CD4-positive, alpha-beta T cell treated with Interleukin-12 subunit alpha and Interleukin-12 subunit beta, for 1 hour (primary cell): Measurements from ENCODE around the gene C14orf180.

Source experiments
- DNase-seq: peaks from one replicate; pipeline ENCODE4 v3.0.0-alpha.2; 2020

The C14orf180 gene

DNA sequence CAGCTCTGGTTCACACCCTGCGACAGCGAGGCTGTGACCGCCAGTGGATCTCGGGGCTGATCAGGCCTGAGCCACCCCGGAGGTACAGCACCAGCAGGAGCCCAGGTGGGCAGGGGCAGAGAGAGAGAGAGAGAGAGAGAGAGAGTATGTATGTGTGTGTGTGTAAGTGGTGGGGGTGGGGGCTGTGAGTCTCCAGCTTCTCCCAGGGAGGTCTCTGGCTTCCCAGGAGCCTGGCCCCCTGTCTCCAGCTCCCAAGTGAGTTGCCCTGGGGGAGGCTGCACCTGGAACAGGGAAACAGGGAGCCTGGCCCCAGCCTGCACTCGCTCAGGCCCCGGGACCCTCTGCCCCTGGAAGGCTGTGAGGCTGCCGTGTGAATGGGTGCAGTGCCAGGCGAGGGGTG lies 2.0 kb downstream of the C14orf180 start:
- no peak for DNase-seq

- no peak for DNase-seq
Observed at GRCh38 chr14:104582005-104582404, 2.4 kb downstream of the C14orf180 start.

- no peak for DNase-seq
Observed at GRCh38 chr14:104582662-104583061, 3.1 kb downstream of the C14orf180 start.

DNA sequence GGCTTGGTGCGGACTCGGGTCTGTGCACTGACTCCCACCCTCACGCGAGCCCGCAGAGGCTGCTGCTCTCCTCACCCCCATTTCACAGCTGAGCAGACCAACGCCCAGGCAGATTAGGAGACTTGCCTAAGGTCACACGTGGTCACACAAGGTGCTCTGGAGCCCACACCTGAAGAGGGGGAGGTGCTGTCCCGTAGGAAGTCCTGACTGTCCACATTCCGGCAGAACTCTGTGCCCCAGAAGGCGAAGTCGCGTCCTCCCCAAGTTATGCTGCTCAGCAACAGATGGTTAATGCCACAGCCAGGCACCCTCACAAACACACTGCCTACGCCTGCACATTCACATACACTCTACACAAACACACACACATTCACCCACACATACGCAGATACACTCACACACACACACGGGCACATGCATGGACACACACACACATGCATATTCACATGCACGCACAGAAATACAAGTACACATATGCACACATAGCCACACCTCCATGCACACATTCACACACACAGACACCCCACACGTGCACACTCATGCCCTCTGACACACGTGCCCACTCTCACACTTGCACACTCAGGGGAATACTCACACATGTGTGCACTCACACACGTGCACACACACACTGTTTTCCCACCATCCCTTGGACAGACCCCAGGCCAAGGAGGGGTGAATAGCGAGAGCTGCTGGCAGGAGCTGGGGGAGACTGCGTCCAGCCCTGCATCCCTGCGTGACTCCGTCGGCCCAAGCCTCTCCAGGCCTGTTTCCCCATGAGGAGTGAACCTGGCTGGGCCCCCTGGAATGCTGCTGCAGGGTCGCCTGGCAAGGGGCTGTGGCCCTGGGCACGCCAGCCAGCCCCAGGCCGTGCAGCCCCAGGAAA lies 4.1 kb downstream of the C14orf180 start:
- DNase-seq = no peak

DNA sequence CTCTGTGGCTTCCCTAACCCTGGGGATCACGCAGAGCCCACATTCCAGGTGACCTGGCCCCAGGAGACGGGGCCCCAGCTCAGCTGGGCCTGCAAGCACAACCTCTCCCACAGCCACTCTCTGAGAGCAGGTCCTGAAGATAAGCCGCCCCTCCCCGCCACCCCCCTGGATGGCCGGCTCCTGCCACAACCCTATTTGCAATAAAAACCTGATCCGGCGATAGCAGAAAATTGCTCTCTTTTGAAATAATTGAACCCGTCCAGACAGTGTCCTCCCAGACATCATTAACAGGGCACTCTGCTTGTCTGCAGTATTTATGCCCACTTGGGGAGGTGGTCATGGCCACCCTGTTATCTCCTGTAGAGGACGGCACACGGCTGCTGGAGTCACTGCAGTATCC lies 5.0 kb downstream of the C14orf180 start:
- no peak for DNase-seq

GRCh38 chr14:104585966-104586697 lies 6.6 kb downstream of the C14orf180 start:
- no peak for DNase-seq

- no peak for DNase-seq
Observed at GRCh38 chr14:104586832-104587620, 7.5 kb downstream of the C14orf180 start.

GRCh38 chr14:104587641-104588040 lies 8.1 kb downstream of the C14orf180 start:
- no peak for DNase-seq

- DNase-seq = no peak
Observed at GRCh38 chr14:104588066-104588857, 8.7 kb downstream of the C14orf180 start.

DNA sequence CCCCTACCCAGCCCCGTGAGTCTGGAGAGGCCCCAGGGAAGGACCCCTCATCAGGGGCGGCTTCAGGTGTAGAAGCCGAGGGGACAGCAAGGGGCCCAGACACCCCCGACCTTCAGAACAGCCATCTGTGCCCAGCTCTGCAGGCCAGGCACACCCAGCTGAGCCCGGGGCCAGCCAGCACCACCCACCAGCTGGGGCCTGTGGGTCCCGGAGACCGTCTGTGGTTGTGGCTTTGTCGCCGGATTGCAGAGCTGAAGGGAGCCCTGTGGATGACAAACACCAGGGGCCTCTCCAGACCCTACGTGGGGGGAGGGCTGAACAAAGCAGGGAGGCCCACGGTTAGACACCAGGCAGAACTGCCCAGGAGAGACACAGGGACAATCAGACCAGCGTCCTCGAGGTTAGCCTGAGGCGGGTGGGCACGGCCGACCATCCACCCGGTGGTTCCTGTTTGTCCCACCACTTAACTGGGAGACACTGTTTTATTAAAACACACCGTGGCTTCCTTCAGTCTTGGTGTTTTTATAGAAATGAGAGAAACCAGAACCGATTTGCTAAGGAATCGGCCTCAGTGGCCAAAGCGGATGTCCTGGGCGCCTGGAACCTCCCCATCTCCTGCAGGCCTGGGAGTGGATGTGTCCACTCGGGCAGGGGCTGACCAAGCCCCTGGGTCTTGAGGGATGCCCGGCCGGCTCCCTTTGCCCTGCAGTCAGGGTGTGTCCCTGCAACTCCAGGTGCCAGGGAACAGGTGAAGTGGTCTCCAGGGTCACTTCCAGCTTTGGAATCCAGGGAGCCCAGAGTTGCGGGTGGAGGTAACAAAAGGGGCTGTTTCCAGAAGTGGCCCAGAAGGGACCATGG lies 10.0 kb downstream of the C14orf180 start:
- no peak for DNase-seq

DNA sequence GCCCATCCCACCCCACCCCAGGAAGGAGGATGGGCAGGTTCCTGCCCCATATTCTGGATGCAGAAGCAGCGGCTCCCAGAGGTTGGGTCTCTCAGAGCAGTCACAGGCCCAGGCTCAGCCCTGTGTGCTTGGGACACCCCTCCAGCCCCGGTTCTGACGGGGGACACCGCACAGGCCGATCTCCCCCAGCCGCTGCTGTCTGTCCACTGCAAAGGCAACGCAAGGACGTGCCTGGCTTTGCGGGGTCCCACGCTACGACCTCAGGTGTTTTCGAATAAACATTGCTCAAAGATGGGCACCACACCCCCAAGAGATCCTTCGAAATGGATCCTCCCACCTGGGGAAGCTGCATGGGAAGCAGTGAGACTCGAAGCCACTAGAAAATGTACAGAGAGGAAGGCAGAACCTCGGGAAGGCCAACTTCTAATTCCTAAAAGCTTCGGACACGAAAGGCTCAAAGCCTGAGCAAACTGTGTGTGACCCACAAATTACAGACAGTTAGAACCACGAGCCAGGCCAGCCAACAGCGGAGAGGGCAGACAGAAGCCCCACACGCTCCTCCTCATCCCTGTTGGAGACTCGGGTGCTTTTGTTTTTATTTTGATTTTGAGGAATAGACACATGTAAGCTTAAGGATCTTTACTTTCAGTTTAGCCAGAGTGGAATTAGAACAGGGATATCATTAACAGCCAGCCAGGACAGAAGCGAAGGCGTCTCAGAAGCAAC lies 10.8 kb downstream of the C14orf180 start:
- DNase-seq = no peak

GRCh38 chr14:104591031-104591430 lies 11.5 kb downstream of the C14orf180 start:
- no peak for DNase-seq

GRCh38 chr14:104591506-104592291 lies 12.1 kb downstream of the C14orf180 start:
- DNase-seq = no peak

- DNase-seq = no peak
Observed at GRCh38 chr14:104592292-104592672, 12.7 kb downstream of the C14orf180 start.

DNA sequence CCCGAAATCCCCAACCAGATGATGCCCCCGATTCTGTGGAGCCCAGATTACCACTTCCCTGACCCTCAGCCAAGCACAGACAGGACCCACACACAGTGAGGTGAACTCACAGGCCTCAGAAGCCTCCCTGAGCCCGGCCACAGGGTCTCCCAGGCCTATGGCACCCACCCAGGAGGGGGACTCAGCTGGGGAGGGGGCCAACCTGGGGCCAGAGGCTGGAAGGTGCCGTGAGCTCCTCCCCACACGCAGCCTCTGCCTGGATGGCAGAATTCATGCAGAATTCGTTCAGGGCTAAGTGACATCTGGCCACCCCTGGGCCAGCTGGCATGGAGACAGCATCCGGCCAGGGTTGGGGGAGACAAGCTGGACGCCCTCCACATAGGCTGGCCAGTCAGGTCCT lies 13.2 kb downstream of the C14orf180 start:
- no peak for DNase-seq

GRCh38 chr14:104593241-104593701 lies 13.7 kb downstream of the C14orf180 start:
- DNase-seq = no peak

DNA sequence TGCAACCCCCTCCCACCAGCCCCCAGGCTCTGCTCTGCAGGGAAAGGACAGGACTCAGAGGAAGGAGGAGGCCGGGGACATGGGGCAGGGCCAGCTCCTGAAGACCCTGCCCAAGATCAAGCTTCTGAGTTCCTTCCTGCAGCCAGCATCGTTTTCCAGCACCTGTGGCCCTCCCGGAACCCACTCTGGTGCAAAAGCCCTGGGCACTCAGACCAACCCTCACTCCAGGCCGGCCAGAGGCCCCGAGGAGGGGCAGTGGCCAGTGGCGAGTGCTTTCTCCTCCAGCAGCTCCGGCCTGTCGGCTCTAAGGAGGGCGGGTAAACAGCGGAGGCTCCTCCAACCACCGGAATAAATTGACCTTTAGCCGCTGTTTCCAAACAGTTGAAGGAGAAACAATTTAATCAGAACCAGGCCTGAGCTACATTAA lies 14.2 kb downstream of the C14orf180 start:
- no peak for DNase-seq

DNA sequence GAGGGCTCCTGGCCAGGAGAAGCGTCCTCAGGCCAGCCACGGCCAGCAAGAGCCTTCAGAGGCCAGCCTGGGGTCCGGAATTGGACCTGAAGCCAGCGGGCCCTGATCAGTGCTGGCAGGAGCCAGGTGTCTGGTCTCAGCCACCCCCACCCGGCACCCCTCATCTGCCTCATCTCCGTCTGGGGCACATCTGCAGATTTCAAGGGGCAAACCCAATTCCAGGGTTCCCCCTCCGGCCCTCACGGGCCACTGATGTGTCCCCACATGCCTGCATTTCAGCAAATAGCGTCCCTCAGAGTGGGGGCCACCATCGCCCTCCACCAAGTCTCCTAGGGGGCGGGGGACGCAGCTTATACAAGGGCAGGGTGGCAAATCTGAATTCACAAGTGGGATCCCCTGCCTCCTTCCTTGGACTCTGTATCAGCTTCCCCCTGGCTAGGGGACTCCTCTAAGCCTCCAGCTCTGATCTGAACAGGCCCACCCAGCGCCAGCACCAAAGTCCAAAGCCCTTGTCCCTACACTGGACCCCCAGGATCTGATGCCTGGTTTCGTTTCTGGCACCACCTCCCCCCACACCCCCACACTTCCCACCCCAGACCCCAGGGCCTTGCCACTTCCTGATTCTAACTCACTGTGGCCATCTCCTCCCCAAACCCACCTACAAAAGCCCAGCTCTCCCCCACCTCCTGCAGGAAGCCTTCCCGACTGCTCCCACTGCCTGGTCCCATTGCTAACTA lies 14.9 kb downstream of the C14orf180 start:
- DNase-seq = no peak

DNA sequence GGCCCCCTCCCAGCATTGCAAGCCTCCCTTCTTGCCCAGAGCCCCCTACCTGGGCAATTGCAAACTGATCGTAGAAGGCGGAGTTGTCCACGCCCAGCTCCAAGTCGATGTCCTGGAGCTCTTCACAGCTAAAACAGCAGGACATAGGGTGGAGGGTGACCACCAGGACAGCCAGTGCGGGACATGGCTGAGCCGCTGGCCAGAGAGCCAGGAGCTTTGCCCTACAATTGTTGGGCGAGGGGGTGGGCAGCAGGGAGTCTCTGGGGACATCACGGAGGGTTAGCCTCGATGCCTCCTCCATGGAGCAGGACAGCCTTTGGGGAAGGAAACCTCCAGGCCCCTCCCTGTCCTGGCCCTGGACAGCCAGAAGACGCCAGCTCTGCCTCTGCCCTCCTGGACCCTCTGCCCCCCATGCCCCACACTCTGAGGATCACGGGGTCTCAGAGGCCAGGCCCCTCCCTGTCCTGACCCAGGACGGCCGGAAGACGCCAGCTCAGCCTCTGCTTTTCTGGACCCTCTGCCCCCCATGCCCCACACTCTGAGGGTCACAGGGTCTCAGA lies 15.6 kb downstream of the C14orf180 start:
- DNase-seq = no peak
